ENCODE measurements around the gene ZNF710. TPM values are rescaled to one million over a fixed set of nuclear protein-coding genes. Genes with fewer than 3 reads are reported as not detected.

The ZNF710 gene
- total and polyA plus RNA-seq, 2 of the 13 experiments (the other 11 are each of a cell fraction or from before 2014, with no cell fraction given): 4.7 to 20.6 TPM

DNA sequence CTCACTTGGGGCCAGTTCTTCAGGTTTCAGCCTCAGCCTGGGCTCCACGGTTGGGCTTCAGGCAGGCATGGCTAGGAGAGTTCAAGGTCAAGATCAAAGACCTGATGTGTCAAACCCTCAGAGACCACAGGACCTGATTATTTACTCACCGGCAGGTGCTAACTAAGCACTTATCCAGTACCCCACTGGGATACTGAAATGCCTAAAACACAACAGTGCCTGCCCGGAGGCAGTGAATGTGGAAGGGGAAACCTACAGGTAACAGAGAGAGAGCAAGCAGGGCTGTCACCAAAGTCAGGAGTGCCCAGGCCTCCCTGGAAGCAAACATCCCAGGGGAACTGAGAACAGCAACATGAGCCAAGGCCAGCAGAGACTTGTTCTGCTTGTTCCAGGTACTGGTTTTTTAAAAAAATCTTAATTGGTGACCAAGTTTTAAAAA, 94.4 kb downstream of the ZNF710 start (continued):
- TF ChIP-seq, protein P1, sequence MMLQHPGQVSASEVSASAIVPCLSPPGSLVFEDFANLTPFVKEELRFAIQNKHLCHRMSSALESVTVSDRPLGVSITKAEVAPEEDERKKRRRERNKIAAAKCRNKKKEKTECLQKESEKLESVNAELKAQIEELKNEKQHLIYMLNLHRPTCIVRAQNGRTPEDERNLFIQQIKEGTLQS (CRISPR knock-in tag; IDR thresholded peaks at IDR 0.05): no peak
- TF ChIP-seq, protein P2, sequence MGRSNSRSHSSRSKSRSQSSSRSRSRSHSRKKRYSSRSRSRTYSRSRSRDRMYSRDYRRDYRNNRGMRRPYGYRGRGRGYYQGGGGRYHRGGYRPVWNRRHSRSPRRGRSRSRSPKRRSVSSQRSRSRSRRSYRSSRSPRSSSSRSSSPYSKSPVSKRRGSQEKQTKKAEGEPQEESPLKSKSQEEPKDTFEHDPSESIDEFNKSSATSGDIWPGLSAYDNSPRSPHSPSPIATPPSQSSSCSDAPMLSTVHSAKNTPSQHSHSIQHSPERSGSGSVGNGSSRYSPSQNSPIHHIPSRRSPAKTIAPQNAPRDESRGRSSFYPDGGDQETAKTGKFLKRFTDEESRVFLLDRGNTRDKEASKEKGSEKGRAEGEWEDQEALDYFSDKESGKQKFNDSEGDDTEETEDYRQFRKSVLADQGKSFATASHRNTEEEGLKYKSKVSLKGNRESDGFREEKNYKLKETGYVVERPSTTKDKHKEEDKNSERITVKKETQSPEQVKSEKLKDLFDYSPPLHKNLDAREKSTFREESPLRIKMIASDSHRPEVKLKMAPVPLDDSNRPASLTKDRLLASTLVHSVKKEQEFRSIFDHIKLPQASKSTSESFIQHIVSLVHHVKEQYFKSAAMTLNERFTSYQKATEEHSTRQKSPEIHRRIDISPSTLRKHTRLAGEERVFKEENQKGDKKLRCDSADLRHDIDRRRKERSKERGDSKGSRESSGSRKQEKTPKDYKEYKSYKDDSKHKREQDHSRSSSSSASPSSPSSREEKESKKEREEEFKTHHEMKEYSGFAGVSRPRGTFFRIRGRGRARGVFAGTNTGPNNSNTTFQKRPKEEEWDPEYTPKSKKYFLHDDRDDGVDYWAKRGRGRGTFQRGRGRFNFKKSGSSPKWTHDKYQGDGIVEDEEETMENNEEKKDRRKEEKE (IDR thresholded peaks at IDR 0.05): no peak
- TF ChIP-seq NFE2L2 (IDR thresholded peaks at IDR 0.05; ENCODE audit: low read length) (no peak), ZNF367 (CRISPR knock-in tag; IDR thresholded peaks at IDR 0.05; ENCODE audit: borderline replicate concordance) (no peak), SMAD3 (CRISPR knock-in tag; IDR thresholded peaks at IDR 0.05) (0 out of 2 replicates have a peak, but pooled peaks have one; percentile 26), MAF1 (CRISPR knock-in tag; IDR thresholded peaks at IDR 0.05; ENCODE audit: borderline replicate concordance) (no peak), SOX13 (IDR thresholded peaks at IDR 0.05) (no peak), SOX13 (CRISPR knock-in tag; conservative IDR thresholded peaks at IDR 0.05 in 1 of 2, IDR thresholded peaks at IDR 0.05 in 1 of 2) (peak in 1 of 2 experiments; percentile 55; a peak in 1 of 4 replicates), ZNF772 (CRISPR knock-in tag; IDR thresholded peaks at IDR 0.05) (0 out of 2 replicates have a peak, but pooled peaks have one; percentile 30), SRSF1 (optimal IDR thresholded peaks at IDR 0.05; ENCODE audit: low read depth, low read length) (no peak), SYNCRIP (IDR thresholded peaks at IDR 0.05; ENCODE audit: insufficient read depth, low read depth, low read length) (no peak), HHEX (CRISPR knock-in tag; IDR thresholded peaks at IDR 0.05) (no peak), SOX6 (IDR thresholded peaks at IDR 0.05) (no peak), SOX6 (CRISPR knock-in tag; IDR thresholded peaks at IDR 0.05) (peak; percentile 57), FOXK1 (CRISPR knock-in tag; IDR thresholded peaks at IDR 0.05; ENCODE audit: borderline replicate concordance, low read depth) (0 out of 2 replicates have a peak, but pooled peaks have one; percentile 12), MED13 (CRISPR knock-in tag; IDR thresholded peaks at IDR 0.05) (no peak), ZNF720 (CRISPR knock-in tag; IDR thresholded peaks at IDR 0.05) (no peak), SNAPC2 (CRISPR knock-in tag; IDR thresholded peaks at IDR 0.05) (no peak)
- TF ChIP-seq, protein P3, sequence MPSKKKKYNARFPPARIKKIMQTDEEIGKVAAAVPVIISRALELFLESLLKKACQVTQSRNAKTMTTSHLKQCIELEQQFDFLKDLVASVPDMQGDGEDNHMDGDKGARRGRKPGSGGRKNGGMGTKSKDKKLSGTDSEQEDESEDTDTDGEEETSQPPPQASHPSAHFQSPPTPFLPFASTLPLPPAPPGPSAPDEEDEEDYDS (CRISPR knock-in tag; IDR thresholded peaks at IDR 0.05): 0 out of 2 replicates have a peak, but pooled peaks have one; percentile 22
- TF ChIP-seq, protein P4, sequence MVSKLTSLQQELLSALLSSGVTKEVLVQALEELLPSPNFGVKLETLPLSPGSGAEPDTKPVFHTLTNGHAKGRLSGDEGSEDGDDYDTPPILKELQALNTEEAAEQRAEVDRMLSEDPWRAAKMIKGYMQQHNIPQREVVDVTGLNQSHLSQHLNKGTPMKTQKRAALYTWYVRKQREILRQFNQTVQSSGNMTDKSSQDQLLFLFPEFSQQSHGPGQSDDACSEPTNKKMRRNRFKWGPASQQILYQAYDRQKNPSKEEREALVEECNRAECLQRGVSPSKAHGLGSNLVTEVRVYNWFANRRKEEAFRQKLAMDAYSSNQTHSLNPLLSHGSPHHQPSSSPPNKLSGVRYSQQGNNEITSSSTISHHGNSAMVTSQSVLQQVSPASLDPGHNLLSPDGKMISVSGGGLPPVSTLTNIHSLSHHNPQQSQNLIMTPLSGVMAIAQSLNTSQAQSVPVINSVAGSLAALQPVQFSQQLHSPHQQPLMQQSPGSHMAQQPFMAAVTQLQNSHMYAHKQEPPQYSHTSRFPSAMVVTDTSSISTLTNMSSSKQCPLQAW (CRISPR knock-in tag; IDR thresholded peaks at IDR 0.05): no peak
- TF ChIP-seq, protein P5, sequence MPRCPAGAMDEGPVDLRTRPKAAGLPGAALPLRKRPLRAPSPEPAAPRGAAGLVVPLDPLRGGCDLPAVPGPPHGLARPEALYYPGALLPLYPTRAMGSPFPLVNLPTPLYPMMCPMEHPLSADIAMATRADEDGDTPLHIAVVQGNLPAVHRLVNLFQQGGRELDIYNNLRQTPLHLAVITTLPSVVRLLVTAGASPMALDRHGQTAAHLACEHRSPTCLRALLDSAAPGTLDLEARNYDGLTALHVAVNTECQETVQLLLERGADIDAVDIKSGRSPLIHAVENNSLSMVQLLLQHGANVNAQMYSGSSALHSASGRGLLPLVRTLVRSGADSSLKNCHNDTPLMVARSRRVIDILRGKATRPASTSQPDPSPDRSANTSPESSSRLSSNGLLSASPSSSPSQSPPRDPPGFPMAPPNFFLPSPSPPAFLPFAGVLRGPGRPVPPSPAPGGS (CRISPR knock-in tag; IDR thresholded peaks at IDR 0.05): no peak
- TF ChIP-seq, protein P6, sequence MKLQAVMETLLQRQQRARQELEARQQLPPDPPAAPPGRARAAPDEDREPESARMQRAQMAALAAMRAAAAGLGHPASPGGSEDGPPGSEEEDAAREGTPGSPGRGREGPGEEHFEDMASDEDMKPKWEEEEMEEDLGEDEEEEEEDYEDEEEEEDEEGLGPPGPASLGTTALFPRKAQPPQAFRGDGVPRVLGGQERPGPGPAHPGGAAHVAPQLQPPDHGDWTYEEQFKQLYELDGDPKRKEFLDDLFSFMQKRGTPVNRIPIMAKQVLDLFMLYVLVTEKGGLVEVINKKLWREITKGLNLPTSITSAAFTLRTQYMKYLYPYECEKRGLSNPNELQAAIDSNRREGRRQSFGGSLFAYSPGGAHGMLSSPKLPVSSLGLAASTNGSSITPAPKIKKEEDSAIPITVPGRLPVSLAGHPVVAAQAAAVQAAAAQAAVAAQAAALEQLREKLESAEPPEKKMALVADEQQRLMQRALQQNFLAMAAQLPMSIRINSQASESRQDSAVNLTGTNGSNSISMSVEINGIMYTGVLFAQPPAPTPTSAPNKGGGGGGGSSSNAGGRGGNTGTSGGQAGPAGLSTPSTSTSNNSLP (IDR thresholded peaks at IDR 0.05; ENCODE audit: low read depth, low read length): no peak

All from HepG2 (cell line).